ENCODE results near the gene SNX13.

The SNX13 gene

DNA sequence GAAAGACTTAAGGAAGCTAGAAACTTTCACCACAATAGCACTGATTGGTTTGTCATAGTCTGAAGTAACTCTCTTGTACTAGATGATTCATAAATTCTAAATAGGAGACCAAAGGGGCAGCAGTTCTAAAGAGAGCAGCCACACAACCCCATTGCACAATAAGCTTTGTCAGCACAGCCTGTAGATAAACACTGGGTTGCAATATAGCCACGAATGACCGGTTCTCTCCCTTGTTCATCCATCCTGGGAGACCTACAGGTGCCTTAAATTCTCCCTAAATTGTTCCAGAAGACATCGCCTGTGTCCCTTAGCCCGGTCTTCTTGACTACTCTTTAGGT lies 167.0 kb downstream of the SNX13 start:
- DNase-seq, result no peak

DNA sequence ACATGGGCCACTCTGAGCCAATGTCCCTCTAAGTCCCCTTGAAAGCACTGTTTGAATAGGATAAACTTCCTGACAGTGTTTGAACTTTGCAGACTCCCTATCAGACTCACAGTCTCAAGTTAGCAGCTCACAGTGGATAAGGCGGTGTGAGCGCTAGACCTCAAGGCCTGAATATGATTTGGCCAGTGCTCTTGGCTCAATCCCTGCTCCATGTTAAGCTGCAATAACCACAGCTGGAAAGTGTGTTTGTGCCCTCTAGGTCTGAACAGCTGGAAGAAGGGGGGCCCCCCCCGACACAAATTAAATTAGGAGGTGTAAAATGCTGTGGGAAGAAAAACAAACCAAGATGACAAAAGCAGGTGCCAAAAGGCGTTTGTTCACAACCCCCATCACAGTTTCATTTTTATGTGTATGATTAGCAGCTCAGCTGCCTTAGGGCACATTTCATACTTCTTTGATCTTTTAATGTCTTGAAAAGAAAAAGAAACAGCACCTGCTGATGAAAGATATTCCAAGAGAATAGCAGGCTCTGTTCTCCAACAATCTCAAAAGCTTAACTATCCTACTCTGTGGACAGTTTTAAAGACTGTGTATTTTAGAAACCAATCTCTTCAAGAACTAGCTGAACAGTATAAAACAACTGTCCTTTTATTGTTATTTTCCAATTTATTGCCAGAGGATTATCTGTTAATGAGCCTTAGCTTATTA lies 167.6 kb downstream of the SNX13 start:
- no peak for DNase-seq

DNA sequence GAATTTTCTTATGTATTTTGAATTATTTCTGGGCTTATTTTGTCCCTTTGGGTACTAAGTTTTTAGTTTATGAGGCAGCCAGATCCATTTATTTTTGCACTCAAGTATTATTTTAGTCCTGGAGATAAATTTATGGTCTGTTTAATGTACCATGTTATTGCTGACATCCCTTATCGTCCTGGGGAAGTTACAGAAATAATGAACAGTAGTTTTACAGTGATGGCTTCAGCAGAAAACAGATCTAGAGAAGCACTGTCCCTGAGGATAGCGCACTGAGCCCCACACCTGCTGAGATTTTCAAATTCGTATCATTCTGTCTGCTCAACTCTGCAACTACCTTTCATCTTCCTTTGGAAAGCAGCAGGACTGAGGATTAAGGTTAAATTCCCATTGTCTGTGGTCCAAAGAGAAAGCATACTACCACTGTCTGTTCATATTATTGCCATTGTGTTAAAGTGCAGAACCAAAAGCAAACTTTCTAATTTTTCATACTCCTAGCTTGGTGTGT lies 168.3 kb downstream of the SNX13 start:
- DNase-seq, result no peak

DNA sequence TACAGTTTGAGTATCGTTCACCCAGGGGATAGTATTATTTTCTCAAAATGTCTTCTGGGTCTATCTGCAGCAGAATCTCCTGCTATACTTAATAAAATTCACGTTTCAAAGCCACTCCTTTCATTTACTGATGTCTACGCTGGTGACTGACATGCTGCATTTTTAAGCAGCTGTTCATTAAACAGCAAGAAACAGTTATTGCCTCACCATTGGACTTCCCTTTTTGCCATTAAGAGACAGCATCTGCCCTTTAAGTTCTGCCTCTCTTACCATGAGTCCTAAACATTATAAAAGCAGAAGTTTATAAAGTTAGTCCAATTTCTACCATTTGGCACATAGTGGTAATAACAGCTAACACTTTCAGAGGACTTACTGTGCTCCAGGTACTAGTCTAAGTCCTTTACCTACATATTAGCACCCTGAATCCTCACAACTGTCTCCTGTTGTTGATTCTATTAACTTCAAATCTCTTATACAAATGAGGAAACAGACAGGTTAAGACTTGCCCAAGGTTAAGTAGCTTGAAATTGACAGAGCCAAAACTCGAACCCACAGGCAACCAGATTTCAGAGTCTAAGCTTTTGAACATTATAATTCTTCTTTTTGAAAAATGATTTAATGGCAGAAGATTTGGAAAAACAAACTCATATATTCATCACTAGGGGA lies 169.5 kb downstream of the SNX13 start:
- peak; percentile 3 to 31 for DNase-seq

DNA sequence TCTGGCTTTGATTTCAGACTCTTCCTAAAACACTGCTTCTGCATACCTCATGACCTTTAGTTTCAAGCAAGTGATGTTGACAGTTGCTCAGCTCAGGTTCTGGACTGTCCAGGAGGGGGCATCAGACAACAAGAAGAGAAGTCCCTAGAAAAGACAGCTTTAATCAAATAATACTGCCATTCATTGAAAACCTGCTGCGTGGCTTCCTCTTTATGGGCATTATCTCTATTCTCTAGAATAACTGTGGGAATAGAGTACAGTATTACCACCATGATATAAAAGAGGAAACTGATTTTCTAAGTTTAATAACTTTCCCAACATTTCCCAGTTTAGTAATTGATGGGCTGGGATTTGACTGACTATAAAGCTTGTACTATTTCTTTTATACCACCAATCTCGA lies 170.4 kb downstream of the SNX13 start:
- peak; percentile 59 to 85 for DNase-seq

DNA sequence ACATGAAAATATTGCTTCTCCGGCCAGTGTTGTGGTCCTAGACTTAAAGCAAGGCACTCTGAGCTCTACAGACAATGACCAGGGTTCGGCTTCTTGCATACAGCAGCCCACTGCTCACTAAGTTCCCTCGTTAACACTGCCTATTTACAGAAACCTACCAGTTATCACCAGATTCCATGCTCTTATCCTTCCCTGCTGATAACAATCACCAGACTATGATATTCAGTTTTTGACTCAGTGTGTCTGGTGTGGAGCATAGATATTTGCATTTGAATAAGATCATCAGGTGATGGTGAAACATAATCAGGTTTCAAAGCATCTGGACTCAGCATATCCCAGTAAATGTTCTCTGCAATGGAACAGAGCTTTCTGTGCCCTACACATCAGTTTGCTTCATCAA lies 182.3 kb downstream of the SNX13 start:
- DNase-seq, result peak; percentile 7 to 10

DNA sequence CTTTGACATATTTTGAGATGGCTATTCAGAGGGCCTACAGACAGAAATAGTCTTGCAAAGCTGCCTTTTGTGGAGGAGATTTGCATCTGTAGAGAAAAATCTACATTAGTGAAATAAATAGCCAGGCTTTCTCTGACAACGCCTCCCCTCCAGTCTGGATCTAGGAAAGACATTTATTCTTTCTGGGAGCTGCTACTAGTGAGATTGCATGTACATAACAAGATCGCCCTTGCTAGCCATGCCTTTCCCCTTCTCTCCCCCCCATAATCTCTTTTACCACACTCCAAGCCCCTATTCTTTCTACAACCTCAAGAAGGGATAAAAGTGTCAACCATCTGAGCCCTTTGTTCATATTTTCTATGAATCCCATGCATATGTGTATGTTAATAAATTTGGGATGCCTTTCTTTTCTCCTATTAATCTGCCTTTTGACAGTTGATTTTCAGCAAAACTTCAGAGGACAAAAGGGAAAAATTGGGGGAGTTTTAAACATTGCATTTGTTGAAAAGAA lies 194.2 kb downstream of the SNX13 start:
- DNase-seq, result no peak

DNA sequence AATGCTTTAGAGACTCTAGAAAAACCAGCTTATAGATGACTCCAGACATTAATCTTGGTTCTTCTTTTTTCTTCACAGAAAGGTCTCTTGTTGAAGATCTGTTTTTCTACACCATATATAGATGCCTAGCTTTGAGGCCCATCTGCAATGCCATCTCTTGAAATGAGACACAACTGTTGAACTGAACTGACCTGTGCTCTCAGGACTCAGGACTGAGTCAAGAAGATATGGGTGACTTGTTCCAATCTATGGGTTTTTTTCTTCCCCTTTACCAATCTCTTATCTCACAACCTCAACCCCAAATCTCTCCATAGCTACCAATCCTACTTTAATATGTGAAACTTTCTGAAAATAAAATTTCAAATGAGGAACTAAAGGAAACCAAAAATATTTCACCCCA lies 194.7 kb downstream of the SNX13 start:
- DNase-seq, result no peak

DNA sequence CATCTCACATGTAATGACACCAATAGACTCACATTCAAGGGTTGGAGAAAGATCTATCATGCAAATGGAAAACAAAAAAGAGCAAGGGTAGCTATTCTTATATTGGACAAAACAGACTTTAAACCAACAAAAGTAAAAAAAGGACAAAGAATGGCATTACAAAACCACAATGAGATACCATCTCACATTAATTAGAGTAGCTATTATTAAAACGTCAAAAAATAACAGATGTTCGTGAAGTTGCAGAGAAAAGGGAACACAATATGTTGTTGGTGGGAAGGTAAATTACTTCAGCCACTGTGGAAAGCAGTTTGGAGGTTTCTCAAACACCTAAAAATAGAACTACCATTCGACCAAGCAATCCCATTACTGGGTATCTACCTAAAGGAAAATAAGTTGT lies 197.0 kb downstream of the SNX13 start:
- DNase-seq, result no peak

DNA sequence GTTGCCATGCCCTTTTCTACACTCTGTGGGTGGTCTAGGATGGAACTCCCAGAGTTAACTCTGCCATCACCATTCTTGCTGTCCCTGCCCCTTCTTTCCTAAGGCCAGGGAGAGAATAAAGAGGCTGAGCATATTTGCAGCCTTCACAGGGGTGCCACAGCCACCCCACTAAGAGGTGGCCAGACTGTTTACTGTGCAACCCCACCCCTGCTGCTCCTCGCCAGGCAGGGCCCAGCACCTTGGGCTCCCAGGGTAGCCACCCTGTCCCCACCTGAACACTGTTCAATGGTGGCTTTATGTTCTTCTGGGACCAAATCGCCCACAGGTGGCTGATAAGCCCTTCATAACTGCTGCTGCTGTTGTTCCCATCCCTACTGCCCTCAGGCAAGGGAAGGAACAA lies 198.9 kb downstream of the SNX13 start:
- DNase-seq, result no peak

All from NCI-H526 (cell line).